Fibroblast of the aortic adventitia (primary cell): Measurements from ENCODE around the gene DNAH9. TPM values are rescaled to one million over a fixed set of nuclear protein-coding genes. Genes with fewer than 3 reads are reported as not detected.

Experiments used
- DNase-seq: peaks from one replicate; pipeline ENCODE4 v3.0.0-alpha.2; 2010; ENCODE audit warnings: low read depth
- H3K4me3 ChIP-seq: 2 replicates; pipeline ENCODE4 v1.5.1; 2011; ENCODE audit warnings: low read depth, mild to moderate bottlenecking, control low read depth, low read length, moderate library complexity
- total RNA-seq: library from RNA; depleted of rRNA; stranded (reverse); fragments of >200 nt; gene quantifications from 2 replicates; pipeline ENCODE4 v1.2.3, GENCODE V29; 2012; ENCODE audit warnings: low replicate concordance
- TF ChIP-seq, protein P1 (sequence below): IDR thresholded peaks from 2 replicates; pipeline ENCODE4 v1.5.1; 2011; ENCODE audit warnings: mild to moderate bottlenecking, low read length, control low read depth, inconsistent platforms; ENCODE audit not compliant: insufficient read depth

DNAH9 gene
- total RNA-seq, 1 donor, result not detected

DNA sequence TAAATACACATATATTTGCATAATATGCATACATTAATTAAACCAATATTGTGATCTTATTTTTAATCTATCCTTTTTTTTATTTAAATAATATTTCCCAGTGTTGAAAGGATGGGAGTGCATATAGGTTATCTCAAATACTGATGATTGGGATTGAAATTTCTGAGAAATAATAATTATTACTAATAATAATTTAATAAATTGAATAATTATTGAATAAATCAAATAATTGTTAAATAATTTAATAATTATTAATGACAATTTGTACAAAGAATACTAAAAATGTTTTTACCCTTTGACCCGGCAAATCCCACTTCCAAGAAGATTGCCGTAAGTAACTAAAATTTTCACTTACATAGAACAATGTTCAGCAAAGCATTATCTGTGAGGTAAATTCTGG is 250.1 kb downstream of the DNAH9 start:
- TF ChIP-seq, protein P1, sequence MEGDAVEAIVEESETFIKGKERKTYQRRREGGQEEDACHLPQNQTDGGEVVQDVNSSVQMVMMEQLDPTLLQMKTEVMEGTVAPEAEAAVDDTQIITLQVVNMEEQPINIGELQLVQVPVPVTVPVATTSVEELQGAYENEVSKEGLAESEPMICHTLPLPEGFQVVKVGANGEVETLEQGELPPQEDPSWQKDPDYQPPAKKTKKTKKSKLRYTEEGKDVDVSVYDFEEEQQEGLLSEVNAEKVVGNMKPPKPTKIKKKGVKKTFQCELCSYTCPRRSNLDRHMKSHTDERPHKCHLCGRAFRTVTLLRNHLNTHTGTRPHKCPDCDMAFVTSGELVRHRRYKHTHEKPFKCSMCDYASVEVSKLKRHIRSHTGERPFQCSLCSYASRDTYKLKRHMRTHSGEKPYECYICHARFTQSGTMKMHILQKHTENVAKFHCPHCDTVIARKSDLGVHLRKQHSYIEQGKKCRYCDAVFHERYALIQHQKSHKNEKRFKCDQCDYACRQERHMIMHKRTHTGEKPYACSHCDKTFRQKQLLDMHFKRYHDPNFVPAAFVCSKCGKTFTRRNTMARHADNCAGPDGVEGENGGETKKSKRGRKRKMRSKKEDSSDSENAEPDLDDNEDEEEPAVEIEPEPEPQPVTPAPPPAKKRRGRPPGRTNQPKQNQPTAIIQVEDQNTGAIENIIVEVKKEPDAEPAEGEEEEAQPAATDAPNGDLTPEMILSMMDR, result no peak
- no peak overlapping the region for H3K4me3 ChIP-seq

DNA sequence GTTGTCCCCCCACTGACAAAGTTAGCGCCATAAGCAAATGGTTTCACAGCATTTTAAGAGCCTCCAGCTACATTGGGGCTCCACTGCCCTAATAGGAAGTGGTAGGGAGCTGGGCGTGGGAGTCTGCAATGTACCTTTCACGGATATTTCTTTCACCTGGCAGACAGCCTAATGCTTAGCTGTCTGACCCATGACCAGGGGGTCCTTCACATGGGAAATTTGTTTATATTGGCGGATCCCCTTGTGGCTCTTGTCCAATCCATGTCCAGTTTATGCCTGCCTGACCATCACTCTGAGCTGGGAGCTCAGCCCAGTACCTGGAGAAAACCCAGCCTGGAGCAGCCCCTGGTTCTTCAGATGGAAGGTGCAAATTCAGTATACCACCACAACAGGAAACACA is 254.0 kb downstream of the DNAH9 start:
- no peak overlapping the region for H3K4me3 ChIP-seq
- TF ChIP-seq, protein P1, result no peak
- no peak for DNase-seq

More for the DNA sequence above, 250.1 kb downstream of the DNAH9 start:
- DNase-seq, result no peak

DNA sequence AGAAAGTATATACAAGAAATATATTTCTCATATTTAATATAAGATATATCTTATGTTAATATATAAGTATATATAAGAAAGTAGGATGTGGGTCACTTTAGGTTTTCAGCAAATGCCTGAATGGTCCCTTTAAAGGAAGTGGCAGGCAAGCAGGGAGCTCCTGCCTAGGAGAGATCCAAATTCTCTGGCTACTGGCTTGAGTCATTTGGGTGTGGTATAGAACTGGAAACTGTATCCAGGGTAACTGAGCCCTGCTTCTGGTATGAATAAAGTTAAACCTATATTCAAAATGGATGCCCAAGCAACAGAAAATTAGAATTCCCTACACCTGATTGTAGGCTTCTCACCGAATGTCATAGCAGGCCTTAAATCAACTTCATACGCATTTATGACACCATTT is 254.6 kb downstream of the DNAH9 start:
- H3K4me3 ChIP-seq, result no peak overlapping the region
- DNase-seq, result no peak
- TF ChIP-seq, protein P1, result no peak

DNA sequence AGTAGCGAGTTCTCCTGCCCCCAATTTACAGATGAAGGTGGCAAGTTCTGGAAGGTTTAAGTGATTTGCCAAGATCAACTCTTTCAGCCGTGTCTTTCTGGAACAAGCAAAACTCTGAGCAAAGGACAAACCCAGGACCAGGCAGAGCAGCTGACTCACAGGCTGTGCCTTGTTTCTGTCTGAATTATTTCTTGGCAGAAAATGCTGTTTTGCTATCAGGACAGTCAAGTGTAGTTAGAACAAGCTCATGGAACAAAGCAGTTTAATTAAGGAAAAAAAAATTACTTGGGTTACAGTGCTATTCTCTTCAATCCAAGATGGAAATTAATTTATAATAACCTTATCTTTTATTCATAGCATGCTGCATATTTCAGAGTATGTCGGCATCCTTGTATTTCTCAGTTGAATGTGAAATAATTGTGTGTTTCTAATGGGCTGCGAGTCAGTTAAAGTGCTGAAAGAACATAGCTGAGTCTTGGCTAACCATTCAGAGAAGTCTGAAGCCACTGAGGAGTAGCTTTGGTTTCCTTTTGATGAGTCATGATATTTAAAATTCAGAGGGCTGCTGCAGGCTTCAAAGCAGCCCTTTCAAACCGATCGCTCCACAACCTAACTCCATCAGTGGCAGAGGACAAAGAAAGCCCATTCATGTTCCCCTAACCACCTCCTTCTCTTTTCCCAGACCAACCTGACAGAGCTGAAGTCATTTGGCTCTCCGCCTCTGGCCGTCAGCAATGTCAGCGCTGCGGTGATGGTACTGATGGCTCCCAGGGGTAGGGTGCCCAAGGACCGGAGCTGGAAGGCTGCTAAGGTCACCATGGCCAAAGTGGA is 255.3 kb downstream of the DNAH9 start:
- H3K4me3 ChIP-seq, result no peak overlapping the region
- DNase-seq, result no peak
- TF ChIP-seq, protein P1, result no peak

- TF ChIP-seq, protein P1, result no peak
- no peak for DNase-seq
- no peak overlapping the region for H3K4me3 ChIP-seq
These were observed 257.0 kb downstream of the DNAH9 start for GRCh38 chr17:11855306-11855705.

GRCh38 chr17:11857006-11857405 is 258.7 kb downstream of the DNAH9 start:
- DNase-seq, result no peak
- H3K4me3 ChIP-seq, result no peak overlapping the region
- TF ChIP-seq, protein P1, result no peak
